Mesenchymal stem cell (in vitro differentiated cells and primary cell): ENCODE results near the gene TSHZ3.

Experiments used
- DNase-seq: peaks from one replicate; pipeline ENCODE4 v3.0.0-alpha.2; 2013
- H2AFZ ChIP-seq: one replicate; pipeline ENCODE4 v1.6.1; 2013; ENCODE audit warnings: low read depth, mild to moderate bottlenecking, control low read depth, inconsistent platforms, low read length, moderate library complexity
- H2AK5ac ChIP-seq: 2 replicates; pipeline ENCODE4 v1.6.1; 2013; ENCODE audit warnings: low read length, moderate library complexity, mild to moderate bottlenecking, inconsistent platforms; ENCODE audit not compliant: severe bottlenecking
- H2BK120ac ChIP-seq: one replicate; pipeline ENCODE4 v1.6.1; 2013; ENCODE audit warnings: low read depth, mild to moderate bottlenecking, inconsistent platforms, low read length, moderate library complexity
- H2BK12ac ChIP-seq, 2 experiments: one replicate each; pipeline ENCODE4 v1.6.1; 2013; ENCODE audit warnings: inconsistent platforms in 2 of 2, low read length in 2 of 2, mild to moderate bottlenecking in 2 of 2, moderate library complexity in 2 of 2, control low read depth in 1 of 2
- H2BK15ac ChIP-seq: one replicate; pipeline ENCODE4 v1.6.1; 2013; ENCODE audit warnings: mild to moderate bottlenecking, low read depth, inconsistent platforms; ENCODE audit not compliant: poor library complexity, severe bottlenecking
- H2BK5ac ChIP-seq: 2 replicates; pipeline ENCODE4 v1.6.1; 2013; ENCODE audit warnings: low read depth, mild to moderate bottlenecking, low read length, control low read depth, inconsistent platforms; ENCODE audit not compliant: poor library complexity, severe bottlenecking
- H3K14ac ChIP-seq, 2 experiments: one replicate each; pipeline ENCODE4 v1.6.1; 2013; ENCODE audit warnings: inconsistent platforms in 2 of 2, low read length in 2 of 2, control low read depth in 1 of 2, mild to moderate bottlenecking in 1 of 2, moderate library complexity in 1 of 2
- H3K18ac ChIP-seq, 2 experiments: one replicate each; pipeline ENCODE4 v1.6.1; 2013; ENCODE audit warnings: inconsistent platforms in 2 of 2, low read length in 2 of 2, control low read depth in 1 of 2, low read depth in 1 of 2, mild to moderate bottlenecking in 1 of 2
- H3K23ac ChIP-seq, 2 experiments: one replicate each; pipeline ENCODE4 v1.6.1; 2013; ENCODE audit warnings: inconsistent platforms in 2 of 2, low read length in 2 of 2, mild to moderate bottlenecking in 2 of 2, moderate library complexity in 2 of 2, control low read depth in 1 of 2
- H3K27ac ChIP-seq: 2 replicates; pipeline ENCODE4 v1.5.1; 2013; ENCODE audit warnings: mild to moderate bottlenecking, moderate library complexity, low read length, control low read depth, inconsistent platforms; ENCODE audit not compliant: poor library complexity, severe bottlenecking
- H3K27me3 ChIP-seq, 2 experiments: 2 replicates each; pipeline versions ENCODE4 v1.6.1 to v1.7.0; 2013; ENCODE audit warnings: low read length in 2 of 2, mild to moderate bottlenecking in 2 of 2, moderate library complexity in 2 of 2, control low read depth in 1 of 2, inconsistent platforms in 1 of 2; ENCODE audit not compliant: control insufficient read depth in 1 of 2, insufficient read depth in 1 of 2
- H3K36me3 ChIP-seq, 2 experiments: 2 replicates each; pipeline versions ENCODE4 v1.6.1 to v1.7.0; 2013; ENCODE audit warnings: low read length in 2 of 2, control low read depth in 1 of 2, inconsistent platforms in 1 of 2, low read depth in 1 of 2, mild to moderate bottlenecking in 1 of 2; ENCODE audit not compliant: insufficient read depth in 2 of 2, control insufficient read depth in 1 of 2
- H3K4ac ChIP-seq, 2 experiments: one replicate each; pipeline ENCODE4 v1.6.1; 2013; ENCODE audit warnings: inconsistent platforms in 2 of 2, low read length in 2 of 2, mild to moderate bottlenecking in 2 of 2, moderate library complexity in 2 of 2, control low read depth in 1 of 2, low read depth in 1 of 2
- H3K4me1 ChIP-seq: 2 replicates; pipeline ENCODE4 v1.6.1; 2013; ENCODE audit warnings: low read depth, low read length, control low read depth; ENCODE audit not compliant: control insufficient read depth, insufficient read depth
- H3K4me2 ChIP-seq: 2 replicates; pipeline ENCODE4 v1.6.1; 2013; ENCODE audit warnings: low read length, mild to moderate bottlenecking, inconsistent platforms; ENCODE audit not compliant: poor library complexity, severe bottlenecking
- H3K4me3 ChIP-seq, 2 experiments: 2 replicates each; pipeline versions ENCODE4 v1.5.1 to v1.7.0; 2013; ENCODE audit warnings: low read length in 2 of 2, mild to moderate bottlenecking in 2 of 2, control low read depth in 1 of 2, low read depth in 1 of 2; ENCODE audit not compliant: insufficient read depth in 1 of 2
- H3K79me1 ChIP-seq: replicated peaks from 2 replicates; pipeline ENCODE4 v1.6.1; 2013; ENCODE audit warnings: mild to moderate bottlenecking, control low read depth, low read length, inconsistent platforms; ENCODE audit not compliant: poor library complexity, severe bottlenecking
- H3K9ac ChIP-seq: 2 replicates; pipeline ENCODE4 v1.7.0; 2013; ENCODE audit warnings: mild to moderate bottlenecking, low read length, moderate library complexity
- H3K9me3 ChIP-seq: 2 replicates; pipeline ENCODE4 v1.7.0; 2013; ENCODE audit warnings: mild to moderate bottlenecking, low read length; ENCODE audit not compliant: control insufficient read depth
- H4K8ac ChIP-seq: one replicate; pipeline ENCODE4 v1.6.1; 2013; ENCODE audit warnings: inconsistent platforms, mild to moderate bottlenecking, low read length, moderate library complexity
- H4K91ac ChIP-seq: one replicate; pipeline ENCODE4 v1.6.1; 2013; ENCODE audit warnings: mild to moderate bottlenecking, low read length, inconsistent platforms
- WGBS: methylation state at CpG from one replicate; pipeline ENCODE4 v1.1.7; 2013; ENCODE audit warnings: mixed read lengths; 5-methylcytosine and 5-hydroxymethylcytosine counted together

TSHZ3 gene

DNA sequence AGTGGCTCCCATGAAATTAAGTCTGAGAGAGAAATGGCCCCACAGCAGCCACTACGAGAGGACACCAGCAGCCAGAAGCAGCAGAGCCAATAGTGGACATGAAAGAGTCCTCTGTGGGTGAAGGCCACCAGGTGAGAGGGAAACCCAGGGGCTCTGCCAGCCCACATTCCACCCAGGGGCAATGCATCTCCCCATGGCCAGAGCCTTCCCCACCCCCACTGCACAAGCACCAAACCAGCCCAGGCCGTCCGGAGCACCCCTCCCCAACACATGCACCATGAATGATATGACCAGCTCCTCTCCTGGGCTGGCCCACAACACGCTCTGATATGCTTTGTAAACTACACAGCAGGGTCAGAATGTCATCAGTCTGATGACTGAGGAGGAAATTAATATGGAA is 66.9 kb downstream of the TSHZ3 start:
- Histone ChIP-seq H2BK15ac (no peak overlapping the region), H3K27me3 (no peaks in the 10 kb centered on the region), H3K4me1 (peaks cover 24% of the 10 kb centered on the region), H3K4me3 (no peak overlapping the region), H3K9ac (no peak overlapping the region), H4K91ac (no peak overlapping the region), H3K4me2 (no peak overlapping the region), H2AK5ac (no peak overlapping the region), H3K36me3 (peaks cover 37 to 41% of the 10 kb centered on the region in 2 experiments), H3K79me1 (peaks cover 41% of the 10 kb centered on the region), H2BK5ac (no peak overlapping the region), H4K8ac (no peak overlapping the region), H3K18ac (no peak overlapping the region), H3K14ac (no peak overlapping the region), H3K27ac (no peak overlapping the region), H3K23ac (no peak overlapping the region), H2BK12ac (no peak overlapping the region), H3K9me3 (no peaks in the 10 kb centered on the region), H3K4ac (no peak overlapping the region), H2AFZ (no peak overlapping the region), H2BK120ac (no peak overlapping the region)
- WGBS = 100% methylated on average over 1 of the region's 4 CpGs
- DNase-seq = no peak

DNA sequence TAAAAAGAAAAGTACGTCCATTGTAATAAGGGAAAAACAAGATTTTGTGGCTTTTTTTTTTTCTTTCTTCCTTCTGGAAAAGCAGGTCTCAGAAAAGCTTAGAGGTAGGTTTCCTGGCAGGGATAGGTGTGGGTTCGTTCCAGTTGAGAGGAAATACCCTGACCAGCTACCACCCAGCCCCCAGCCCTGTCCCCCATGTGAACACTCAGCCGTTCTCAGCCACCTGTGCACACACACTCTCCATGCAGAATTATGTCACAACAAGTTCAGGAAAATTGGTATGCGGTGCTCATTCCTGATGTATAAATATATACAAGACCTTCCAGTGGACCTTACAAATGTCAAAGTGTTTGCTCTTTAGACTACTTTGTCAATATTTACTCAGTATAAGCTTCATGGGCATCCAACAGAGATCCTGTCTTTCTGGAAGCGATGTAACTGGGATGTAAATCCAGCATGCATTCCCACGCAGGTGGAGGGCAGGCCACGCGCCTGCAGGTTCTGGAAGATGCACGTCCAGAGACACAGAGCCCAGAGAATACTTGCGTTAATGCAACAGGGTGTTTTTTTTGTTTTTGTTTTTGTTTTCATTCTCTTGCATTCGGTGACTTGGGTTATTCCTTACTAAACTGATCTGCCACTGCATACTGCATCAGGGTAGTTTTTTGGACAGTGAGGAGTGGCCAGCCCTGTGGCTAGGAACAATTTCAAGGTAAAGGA is 68.8 kb downstream of the TSHZ3 start:
- H3K79me1 ChIP-seq = peaks cover 47% of the 10 kb centered on the region

GRCh38 chr19:31279436-31279765 is 69.8 kb downstream of the TSHZ3 start:
- no peak overlapping the region for H2BK12ac ChIP-seq
- no peak overlapping the region for H3K27ac ChIP-seq
- no peak overlapping the region for H2BK120ac ChIP-seq
- H3K27me3 ChIP-seq = no peaks in the 10 kb centered on the region
- 97% methylated on average over 16 of the region's 16 CpGs for WGBS
- no peak overlapping the region for H3K18ac ChIP-seq
- H2AK5ac ChIP-seq = no peak overlapping the region
- H2BK15ac ChIP-seq = no peak overlapping the region
- no peak overlapping the region for H4K8ac ChIP-seq
- H3K79me1 ChIP-seq = peaks cover 41% of the 10 kb centered on the region
- no peak overlapping the region for H2BK5ac ChIP-seq
- H3K4me2 ChIP-seq = no peak overlapping the region
- no peak overlapping the region for H4K91ac ChIP-seq
- no peaks in the 10 kb centered on the region for H3K9me3 ChIP-seq
- peaks cover 41 to 67% of the 10 kb centered on the region in 2 experiments for H3K36me3 ChIP-seq
- H3K9ac ChIP-seq = no peak overlapping the region
- no peak for DNase-seq
- no peak overlapping the region for H3K4me3 ChIP-seq
- H2AFZ ChIP-seq = no peak overlapping the region
- no peak overlapping the region for H3K14ac ChIP-seq
- H3K4ac ChIP-seq = no peak overlapping the region
- no peak overlapping the region for H3K23ac ChIP-seq
- H3K4me1 ChIP-seq = peaks cover 10% of the 10 kb centered on the region

More for the DNA sequence above, 68.8 kb downstream of the TSHZ3 start:
- no peak overlapping the region for H3K9ac ChIP-seq
- no peak overlapping the region for H2BK5ac ChIP-seq
- no peak overlapping the region for H3K18ac ChIP-seq
- H4K8ac ChIP-seq = no peak overlapping the region
- H3K27ac ChIP-seq = no peak overlapping the region
- WGBS = 94% methylated on average over 10 of the region's 11 CpGs
- H3K36me3 ChIP-seq = peaks cover 47 to 56% of the 10 kb centered on the region in 2 experiments
- no peak overlapping the region for H3K4me2 ChIP-seq
- no peaks in the 10 kb centered on the region for H3K9me3 ChIP-seq
- H2BK12ac ChIP-seq = no peak overlapping the region
- no peak overlapping the region for H3K14ac ChIP-seq
- H2AK5ac ChIP-seq = no peak overlapping the region
- no peak overlapping the region for H4K91ac ChIP-seq
- no peak for DNase-seq
- H3K23ac ChIP-seq = no peak overlapping the region
- no peak overlapping the region for H2BK15ac ChIP-seq
- no peak overlapping the region for H3K4me3 ChIP-seq
- no peaks in the 10 kb centered on the region for H3K27me3 ChIP-seq
- peaks cover 17% of the 10 kb centered on the region for H3K4me1 ChIP-seq
- H3K4ac ChIP-seq = no peak overlapping the region
- H2AFZ ChIP-seq = no peak overlapping the region
- H2BK120ac ChIP-seq = no peak overlapping the region

DNA sequence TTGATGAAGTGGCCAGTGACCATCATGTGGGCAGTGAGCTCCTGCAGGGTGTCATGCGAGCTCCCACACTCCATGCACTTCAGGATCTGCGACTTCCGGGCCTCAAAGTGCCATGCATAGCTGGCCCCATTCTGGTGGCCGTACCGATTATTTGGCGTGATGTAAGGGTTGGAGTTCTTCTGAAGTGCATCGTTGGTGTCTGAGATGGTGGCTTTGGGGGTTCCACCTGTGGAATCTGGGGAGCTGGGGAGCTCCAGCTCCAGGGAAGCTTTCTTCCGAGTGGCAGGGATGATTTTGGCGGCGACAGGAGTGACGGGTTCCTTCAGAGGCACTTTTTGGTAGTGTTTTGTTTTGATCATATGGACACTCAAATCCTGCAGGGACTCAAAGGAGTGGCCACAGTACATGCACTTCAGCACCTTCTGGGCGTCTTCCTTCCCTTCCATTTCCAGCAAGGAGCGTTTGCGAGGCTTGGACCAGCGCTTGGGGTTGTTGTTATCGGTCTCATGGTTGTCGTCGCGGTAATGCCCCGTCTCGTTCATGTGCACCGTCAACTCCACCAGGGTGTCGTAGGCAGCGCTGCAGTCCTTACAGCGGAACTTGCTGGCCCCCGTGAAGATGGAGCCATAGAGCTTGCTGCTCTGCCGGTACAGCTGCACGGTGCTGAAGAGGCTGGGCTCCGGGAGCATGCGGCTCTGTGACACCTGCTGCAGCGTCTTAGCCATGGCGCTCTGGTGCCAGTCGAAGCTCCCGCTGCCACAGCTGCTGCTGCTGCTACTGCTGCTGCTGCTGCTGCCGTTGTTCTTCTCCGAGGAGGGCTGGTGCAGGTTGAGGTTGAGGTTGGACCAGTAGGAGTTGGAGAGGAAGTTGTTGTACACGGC is 70.4 kb downstream of the TSHZ3 start:
- H2BK12ac ChIP-seq = no peak overlapping the region
- H3K9me3 ChIP-seq = no peaks in the 10 kb centered on the region
- H2BK15ac ChIP-seq = no peak overlapping the region
- no peak overlapping the region for H3K27ac ChIP-seq
- no peak overlapping the region for H2BK120ac ChIP-seq
- 98% methylated on average over 37 of the region's 37 CpGs for WGBS
- no peak overlapping the region for H3K4me3 ChIP-seq
- no peak overlapping the region for H3K23ac ChIP-seq
- no peak for DNase-seq
- H3K4me1 ChIP-seq = peaks cover 6% of the 10 kb centered on the region
- no peak overlapping the region for H2BK5ac ChIP-seq
- peaks cover 41 to 70% of the 10 kb centered on the region in 2 experiments for H3K36me3 ChIP-seq
- H4K8ac ChIP-seq = no peak overlapping the region
- H3K79me1 ChIP-seq = peaks cover 42% of the 10 kb centered on the region
- H3K4me2 ChIP-seq = no peak overlapping the region
- H3K27me3 ChIP-seq = no peaks in the 10 kb centered on the region
- no peak overlapping the region for H2AK5ac ChIP-seq
- H2AFZ ChIP-seq = no peak overlapping the region
- no peak overlapping the region for H3K4ac ChIP-seq
- no peak overlapping the region for H3K9ac ChIP-seq
- H4K91ac ChIP-seq = peak overlapping the region; percentile 52
- H3K14ac ChIP-seq = no peak overlapping the region
- H3K18ac ChIP-seq = no peak overlapping the region
